ENCODE data around the gene MTG1. TPM values are rescaled to one million over a fixed set of nuclear protein-coding genes. Genes with fewer than 3 reads are reported as not detected.

The MTG1 gene
- total and polyA plus RNA-seq, 7 donors = 14.0 to 63.6 (median 27.6) TPM

DNA sequence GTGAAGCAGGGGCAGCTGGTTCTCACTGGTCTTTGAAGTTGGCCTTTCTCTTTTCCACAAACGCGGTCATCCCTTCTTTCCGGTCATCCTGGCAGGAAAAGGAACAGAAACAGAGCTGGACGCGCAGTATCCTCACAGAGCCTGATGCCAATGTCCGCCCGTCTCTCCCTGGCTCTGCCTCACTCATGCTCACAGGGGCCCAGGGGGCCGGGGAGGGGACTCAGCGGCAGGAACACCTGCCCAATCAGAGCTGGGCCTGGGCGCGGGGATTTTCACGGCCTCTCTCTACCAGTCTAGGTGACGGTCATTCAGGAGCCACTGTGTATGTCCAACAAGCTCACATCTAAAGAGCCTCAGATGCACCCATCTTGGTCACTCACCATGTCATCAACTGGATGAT lies 31.1 kb upstream of the MTG1 start:
- Histone ChIP-seq H3K27me3 (no peaks in the 10 kb centered on the region), H3K27ac (no peak overlapping the region)

DNA sequence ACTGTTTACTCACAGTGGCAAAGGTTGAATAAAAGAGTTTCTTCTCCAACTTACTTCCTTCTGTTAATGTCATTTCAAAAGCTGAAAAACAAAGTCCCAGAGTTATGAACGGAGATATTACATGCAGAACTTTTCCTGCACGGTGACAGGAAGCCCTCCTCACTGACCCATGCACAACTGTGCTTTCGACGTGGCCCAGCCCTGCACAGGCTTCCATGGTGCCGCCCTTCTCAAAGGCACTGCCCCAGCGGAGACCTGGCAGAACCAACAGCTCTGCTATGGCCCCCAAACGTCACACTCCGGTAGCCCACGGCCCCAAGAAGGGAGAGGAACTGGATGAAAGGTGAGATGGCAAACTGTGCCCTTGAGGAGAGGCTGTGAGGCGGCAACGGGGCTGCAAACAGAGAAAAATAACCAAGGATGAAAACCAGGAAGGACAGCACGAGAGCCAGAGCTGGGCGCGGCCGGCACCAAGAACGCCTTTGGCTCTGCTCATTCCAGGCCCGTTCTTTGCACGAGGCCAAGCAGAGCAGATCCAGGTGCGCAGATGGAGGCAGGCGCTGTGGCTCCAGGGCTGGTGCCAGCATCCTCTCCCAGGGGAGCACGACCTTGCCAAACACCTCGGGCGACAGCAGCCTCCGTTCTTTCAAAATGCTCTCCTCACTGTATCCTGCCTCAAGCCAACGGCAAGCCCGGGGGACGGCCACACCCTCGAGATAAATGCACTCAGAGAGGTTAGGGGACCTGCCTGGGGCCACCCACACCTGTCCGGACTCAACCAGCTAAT lies 29.1 kb upstream of the MTG1 start:
- 24 to 76% methylated on average over 29 of the region's 29 CpGs for WGBS, 2 donors
- peaks cover 26 to 79% (median 45%) of the 10 kb centered on the region in 4 donors for H3K36me3 ChIP-seq

More for the DNA sequence above, 31.1 kb upstream of the MTG1 start:
- DNase-seq = no peak
- no peak for TF ChIP-seq EP300 (IDR thresholded peaks at IDR 0.05)
- TF ChIP-seq POLR2A (IDR thresholded peaks at IDR 0.05) = no peak
- no peak for TF ChIP-seq CTCF (IDR thresholded peaks at IDR 0.05)
- no peak for TF ChIP-seq POLR2AphosphoS5 (IDR thresholded peaks at IDR 0.05)
- intact Hi-C loops (cut with DNase I) = no loop called here
- Histone ChIP-seq H3K36me3 (peaks cover 17 to 59% (median 28%) of the 10 kb centered on the region in 4 donors), H3K4me1 (peaks cover 0 to under 1% (median under 1%) of the 10 kb centered on the region in 4 donors), H3K9me3 (no peaks in the 10 kb centered on the region), H3K4me3 (no peak overlapping the region)
- 93 to 96% methylated on average over 13 of the region's 13 CpGs for WGBS, 2 donors

GRCh38 chr10:133365461-133366129 lies 28.4 kb upstream of the MTG1 start:
- Histone ChIP-seq H3K27me3 (no peaks in the 10 kb centered on the region), H3K9me3 (no peaks in the 10 kb centered on the region), H3K4me1 (no peaks in the 10 kb centered on the region), H3K36me3 (peaks cover 33 to 86% (median 52%) of the 10 kb centered on the region in 4 donors), H3K27ac (no peak overlapping the region), H3K4me3 (no peak overlapping the region)
- intact Hi-C loops (cut with DNase I) = no loop called here
- DNase-seq = no peak
- no peak for TF ChIP-seq POLR2AphosphoS5 (IDR thresholded peaks at IDR 0.05)
- TF ChIP-seq EP300 (IDR thresholded peaks at IDR 0.05) = no peak
- TF ChIP-seq CTCF (IDR thresholded peaks at IDR 0.05) = no peak
- TF ChIP-seq POLR2A (IDR thresholded peaks at IDR 0.05) = no peak
- 83 to 88% methylated on average over 13 of the region's 13 CpGs for WGBS, 2 donors

More for the DNA sequence above, 29.1 kb upstream of the MTG1 start:
- intact Hi-C loops (cut with DNase I) = no loop called here
- Histone ChIP-seq H3K27me3 (no peaks in the 10 kb centered on the region), H3K4me3 (no peak overlapping the region), H3K9me3 (no peaks in the 10 kb centered on the region), H3K4me1 (no peaks in the 10 kb centered on the region), H3K27ac (no peak overlapping the region)
- DNase-seq = no peak
- TF ChIP-seq POLR2AphosphoS5 (IDR thresholded peaks at IDR 0.05) = no peak
- no peak for TF ChIP-seq CTCF (IDR thresholded peaks at IDR 0.05)
- TF ChIP-seq POLR2A (IDR thresholded peaks at IDR 0.05) = no peak
- no peak for TF ChIP-seq EP300 (IDR thresholded peaks at IDR 0.05)

- intact Hi-C loops (cut with DNase I) = no loop called here
- Histone ChIP-seq H3K36me3 (peaks cover 33 to 89% (median 54%) of the 10 kb centered on the region in 4 donors), H3K27me3 (no peaks in the 10 kb centered on the region), H3K9me3 (no peaks in the 10 kb centered on the region), H3K27ac (no peak overlapping the region), H3K4me1 (no peaks in the 10 kb centered on the region), H3K4me3 (no peak overlapping the region)
- no peak for DNase-seq
- no peak for TF ChIP-seq EP300 (IDR thresholded peaks at IDR 0.05)
- TF ChIP-seq CTCF (IDR thresholded peaks at IDR 0.05) = no peak
- TF ChIP-seq POLR2A (IDR thresholded peaks at IDR 0.05) = no peak
- TF ChIP-seq POLR2AphosphoS5 (IDR thresholded peaks at IDR 0.05) = no peak
- 86 to 87% methylated on average over 17 of the region's 17 CpGs for WGBS, 2 donors
These were observed 27.9 kb upstream of the MTG1 start for GRCh38 chr10:133366130-133366478.

Measured in sigmoid colon (tissue), 7 donors.